WTC11 (cell line): ENCODE data around the gene PSMB11. TPM values are rescaled to one million over a fixed set of nuclear protein-coding genes. Genes with fewer than 3 reads are reported as not detected.

Experiments used
- CTCF ChIP-seq: fragments of 200-600 bp; IDR thresholded peaks from 2 replicates; pipeline ENCODE4 v1.8.0; 2022; ENCODE audit warnings: antibody characterized with exemption
- E2F5 ChIP-seq: sonication (generic); formaldehyde crosslinking; IDR thresholded peaks from 2 replicates; pipeline ENCODE4 v1.8.1; 2022; ENCODE audit warnings: mild to moderate bottlenecking, moderate library complexity, missing genetic modification reagents
- FOXK1 ChIP-seq: sonication (generic); formaldehyde crosslinking; IDR thresholded peaks from 2 replicates; pipeline ENCODE4 v1.8.0; 2022; ENCODE audit warnings: mild to moderate bottlenecking, moderate library complexity, missing genetic modification reagents
- IRF2 ChIP-seq: sonication (generic); formaldehyde crosslinking; IDR thresholded peaks from 2 replicates; pipeline ENCODE4 v1.8.0; 2022; ENCODE audit warnings: low read depth, missing genetic modification reagents, borderline replicate concordance
- MAX ChIP-seq: sonication (generic); formaldehyde crosslinking; IDR thresholded peaks from 2 replicates; pipeline ENCODE4 v1.8.0; 2022; ENCODE audit warnings: mild to moderate bottlenecking, missing genetic modification reagents
- NFATC4 ChIP-seq: fragments of 250-450 bp; sonication (Bioruptor Pico); IDR thresholded peaks from 2 replicates; pipeline ENCODE4 v1.9.0; 2021; ENCODE audit warnings: mild to moderate bottlenecking
- RORB ChIP-seq: fragments of 250-450 bp; sonication (Bioruptor Pico); IDR thresholded peaks from 2 replicates; pipeline ENCODE4 v1.9.0; 2021; ENCODE audit warnings: mild to moderate bottlenecking
- SMAD4 ChIP-seq: sonication (generic); formaldehyde crosslinking; IDR thresholded peaks from 2 replicates; pipeline ENCODE4 v1.8.0; 2022; ENCODE audit warnings: mild to moderate bottlenecking, missing genetic modification reagents
- TEAD1 ChIP-seq: sonication (generic); formaldehyde crosslinking; IDR thresholded peaks from 2 replicates; pipeline ENCODE4 v1.8.0; 2022; ENCODE audit warnings: mild to moderate bottlenecking, missing genetic modification reagents
- TEAD4 ChIP-seq: sonication (generic); formaldehyde crosslinking; IDR thresholded peaks from 2 replicates; pipeline ENCODE4 v1.8.0; 2022; ENCODE audit warnings: mild to moderate bottlenecking, missing genetic modification reagents
- ZNF281 ChIP-seq: sonication (generic); formaldehyde crosslinking; IDR thresholded peaks from 2 replicates; pipeline ENCODE4 v1.8.0; 2023; ENCODE audit warnings: mild to moderate bottlenecking, missing genetic modification reagents
- ZNF317 ChIP-seq: sonication (generic); formaldehyde crosslinking; IDR thresholded peaks from 2 replicates; pipeline ENCODE4 v1.8.1; 2023; ENCODE audit warnings: low read depth, mild to moderate bottlenecking, moderate library complexity, missing genetic modification reagents, borderline replicate concordance
- total RNA-seq: library from RNA; stranded (reverse); gene quantifications from 3 replicates; pipeline ENCODE4 v1.2.3, GENCODE V29; 2021
- TF ChIP-seq, protein P1 (sequence below): sonication (generic); formaldehyde crosslinking; IDR thresholded peaks from 2 replicates; pipeline ENCODE4 v1.8.0; 2022; ENCODE audit warnings: missing genetic modification reagents
- TF ChIP-seq, protein P2 (sequence below): sonication (generic); formaldehyde crosslinking; IDR thresholded peaks from 2 replicates; pipeline ENCODE4 v1.8.1; 2023; ENCODE audit warnings: mild to moderate bottlenecking, missing genetic modification reagents, moderate library complexity

PSMB11 gene
- total RNA-seq, 1 experiment from 2014 or later: not detected

DNA sequence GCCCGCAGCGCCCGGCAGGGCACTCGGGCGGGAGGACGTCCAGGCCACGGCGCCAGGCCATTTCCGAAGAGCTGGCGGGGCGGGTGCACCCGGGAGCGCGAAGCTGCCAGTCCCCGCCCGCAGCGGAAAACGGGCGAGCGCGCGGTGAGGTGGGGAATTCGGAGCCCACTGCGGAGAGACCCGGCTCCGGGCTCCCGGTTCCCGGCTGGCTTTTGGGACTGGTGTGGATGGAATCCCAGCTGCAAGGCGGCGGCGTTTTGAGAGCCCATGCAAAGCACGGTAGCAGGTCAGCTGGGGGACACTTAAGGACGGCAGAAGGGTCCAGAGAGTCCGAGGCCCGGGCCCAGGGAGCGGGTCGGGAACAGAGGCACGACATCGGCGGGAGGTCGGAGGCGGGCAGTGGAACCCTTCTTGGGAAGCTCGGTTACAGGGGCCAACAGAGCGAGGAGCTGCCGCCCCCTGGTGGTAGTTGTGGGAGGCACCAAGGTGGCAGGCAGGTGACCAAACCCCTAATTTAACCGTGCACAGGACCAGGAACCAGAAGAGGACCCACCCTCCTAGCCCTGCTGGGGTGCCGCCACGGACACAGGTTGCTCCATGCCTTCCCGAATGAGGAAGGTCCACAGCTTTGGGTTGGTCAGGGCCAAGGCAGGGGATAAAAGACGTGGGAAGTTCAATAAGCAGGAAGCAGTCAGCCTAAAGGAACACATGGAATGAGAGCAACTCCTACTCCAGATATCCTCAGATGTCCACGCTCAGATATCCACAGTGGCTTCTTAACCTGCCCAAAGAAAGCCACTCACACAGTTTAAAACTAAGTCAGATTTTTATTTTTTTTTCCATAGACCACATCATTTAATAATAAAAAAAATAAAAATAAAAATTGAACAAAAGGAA lies 16.0 kb downstream of the PSMB11 start (continued):
- TF ChIP-seq, protein P1, sequence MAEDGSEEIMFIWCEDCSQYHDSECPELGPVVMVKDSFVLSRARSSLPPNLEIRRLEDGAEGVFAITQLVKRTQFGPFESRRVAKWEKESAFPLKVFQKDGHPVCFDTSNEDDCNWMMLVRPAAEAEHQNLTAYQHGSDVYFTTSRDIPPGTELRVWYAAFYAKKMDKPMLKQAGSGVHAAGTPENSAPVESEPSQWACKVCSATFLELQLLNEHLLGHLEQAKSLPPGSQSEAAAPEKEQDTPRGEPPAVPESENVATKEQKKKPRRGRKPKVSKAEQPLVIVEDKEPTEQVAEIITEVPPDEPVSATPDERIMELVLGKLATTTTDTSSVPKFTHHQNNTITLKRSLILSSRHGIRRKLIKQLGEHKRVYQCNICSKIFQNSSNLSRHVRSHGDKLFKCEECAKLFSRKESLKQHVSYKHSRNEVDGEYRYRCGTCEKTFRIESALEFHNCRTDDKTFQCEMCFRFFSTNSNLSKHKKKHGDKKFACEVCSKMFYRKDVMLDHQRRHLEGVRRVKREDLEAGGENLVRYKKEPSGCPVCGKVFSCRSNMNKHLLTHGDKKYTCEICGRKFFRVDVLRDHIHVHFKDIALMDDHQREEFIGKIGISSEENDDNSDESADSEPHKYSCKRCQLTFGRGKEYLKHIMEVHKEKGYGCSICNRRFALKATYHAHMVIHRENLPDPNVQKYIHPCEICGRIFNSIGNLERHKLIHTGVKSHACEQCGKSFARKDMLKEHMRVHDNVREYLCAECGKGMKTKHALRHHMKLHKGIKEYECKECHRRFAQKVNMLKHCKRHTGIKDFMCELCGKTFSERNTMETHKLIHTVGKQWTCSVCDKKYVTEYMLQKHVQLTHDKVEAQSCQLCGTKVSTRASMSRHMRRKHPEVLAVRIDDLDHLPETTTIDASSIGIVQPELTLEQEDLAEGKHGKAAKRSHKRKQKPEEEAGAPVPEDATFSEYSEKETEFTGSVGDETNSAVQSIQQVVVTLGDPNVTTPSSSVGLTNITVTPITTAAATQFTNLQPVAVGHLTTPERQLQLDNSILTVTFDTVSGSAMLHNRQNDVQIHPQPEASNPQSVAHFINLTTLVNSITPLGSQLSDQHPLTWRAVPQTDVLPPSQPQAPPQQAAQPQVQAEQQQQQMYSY (CRISPR knock-in tag): peak; percentile 28; the same call in 1 of the 2 replicates
- TF ChIP-seq CTCF (peak; percentile 97), E2F5 (CRISPR knock-in tag) (no peak), FOXK1 (CRISPR knock-in tag) (no peak), NFATC4 (no peak), RORB (no peak), TEAD1 (CRISPR knock-in tag) (peak; percentile 39), TEAD4 (no peak), SMAD4 (CRISPR knock-in tag) (no peak), MAX (0 out of 2 replicates have a peak, but pooled peaks have one; percentile 29), ZNF317 (CRISPR knock-in tag) (no peak), IRF2 (CRISPR knock-in tag) (no peak), ZNF281 (CRISPR knock-in tag) (no peak)
- TF ChIP-seq, protein P2, sequence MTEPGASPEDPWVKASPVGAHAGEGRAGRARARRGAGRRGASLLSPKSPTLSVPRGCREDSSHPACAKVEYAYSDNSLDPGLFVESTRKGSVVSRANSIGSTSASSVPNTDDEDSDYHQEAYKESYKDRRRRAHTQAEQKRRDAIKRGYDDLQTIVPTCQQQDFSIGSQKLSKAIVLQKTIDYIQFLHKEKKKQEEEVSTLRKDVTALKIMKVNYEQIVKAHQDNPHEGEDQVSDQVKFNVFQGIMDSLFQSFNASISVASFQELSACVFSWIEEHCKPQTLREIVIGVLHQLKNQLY (CRISPR knock-in tag): no peak
